Measurements from ENCODE around the gene CEP170B. TPM values are rescaled to one million over a fixed set of nuclear protein-coding genes. Genes with fewer than 3 reads are reported as not detected.

CEP170B gene
- total and polyA plus RNA-seq, 2 of the 8 experiments (the other 6 are each of a cell fraction or from before 2014, with no cell fraction given): 9.1 to 33.8 TPM

GRCh38 chr14:104830781-104831180 lies 34.3 kb upstream of the CEP170B start:
- H4K8ac ChIP-seq (ENCODE audit: extremely low read depth, insufficient read depth, low read length): no peak overlapping the region; the same call in 1 of the 2 replicates
- H3K9me3 ChIP-seq (ENCODE audit: insufficient read depth in 2 of 2, low read depth in 1 of 2, low read length in 1 of 2): no peaks in the 10 kb centered on the region
- peaks cover 0 to 7% (median 5%) of the 10 kb centered on the region in 4 experiments; a peak in 4 of 7 replicates for H3K4me1 ChIP-seq (replicated peaks in 1 of 4; ENCODE audit: control insufficient read depth in 3 of 4, insufficient read depth in 4 of 4, low read length in 3 of 4)
- no peak overlapping the region for H3K14ac ChIP-seq (ENCODE audit: insufficient read length)
- no peak overlapping the region for H3K23ac ChIP-seq (ENCODE audit: insufficient read length)
- POLR2A ChIA-PET (ENCODE audit: partially characterized antibody): interaction anchor here (0.8 kb wide), 1 partner anchor 13 kb away, joined by 3 read pairs; no protein-coding TSS in a partner anchor
- no peak for FAIRE-seq
- no peak for TF ChIP-seq ATF2 (IDR thresholded peaks at IDR 0.05; ENCODE audit: low read length)
- TF ChIP-seq GTF2F1 (IDR thresholded peaks at IDR 0.05; ENCODE audit: borderline replicate concordance, low read depth, low read length): no peak
- TF ChIP-seq BACH1 (IDR thresholded peaks at IDR 0.05; ENCODE audit: low read length): no peak
- TF ChIP-seq CEBPB (IDR thresholded peaks at IDR 0.05; ENCODE audit: low read depth, low read length): no peak
- no peak for TF ChIP-seq FOSL1 (IDR thresholded peaks at IDR 0.05; ENCODE audit: insufficient read depth, low read depth, low read length)
- no peak overlapping the region for H3K27ac ChIP-seq (ENCODE audit: low read depth, low read length)
- CTCF ChIA-PET (ENCODE audit: partially characterized antibody): interaction anchor here (0.9 to 1.2 kb wide), 4 partner anchors 14 to 60 kb away, joined by 3 to 8 read pairs (median 5); no protein-coding TSS in a partner anchor
- H3K56ac ChIP-seq (replicated peaks; ENCODE audit: insufficient read length, low read depth, low read length): no peak overlapping the region
- peak overlapping the region; percentile 83; the same call in 1 of the 2 replicates for H2AK5ac ChIP-seq (ENCODE audit: low read depth, low read length)
- 87% methylated on average over 9 of the region's 9 CpGs; no CpG with 5 or more reads in 1 of the 2 experiments for WGBS, 2 experiments (ENCODE audit: extremely low coverage in 1 of 2, insufficient coverage in 1 of 2, insufficient read length in 1 of 2, insufficient replicate concordance in 2 of 2, low coverage in 1 of 2, low lambda C conversion rate in 2 of 2, missing lambda C conversion rate in 1 of 2)
- H3K27me3 ChIP-seq (replicated peaks in 1 of 4; ENCODE audit: control insufficient read depth in 3 of 4, extremely low read depth in 1 of 4, insufficient read depth in 3 of 4, low read length in 3 of 4): peaks cover 0 to 9% (median 6%) of the 10 kb centered on the region in 4 experiments; a peak in 4 of 7 replicates
- no peak overlapping the region for H2BK12ac ChIP-seq (ENCODE audit: low read depth, low read length)
- no peak overlapping the region for H3K4me2 ChIP-seq (ENCODE audit: insufficient read depth in 1 of 2, low read depth in 2 of 2, low read length in 2 of 2)
- no peak overlapping the region; the same call in 1 of the 2 replicates for H2BK20ac ChIP-seq (ENCODE audit: low read length)
- no peak overlapping the region for H2BK5ac ChIP-seq (ENCODE audit: low read depth, low read length)
- no peak overlapping the region for H2BK15ac ChIP-seq (ENCODE audit: low read length)
- H4K20me1 ChIP-seq (replicated peaks in 1 of 2; ENCODE audit: control insufficient read depth in 1 of 2, insufficient read depth in 2 of 2, low read length in 2 of 2): no peaks in the 10 kb centered on the region
- no peak overlapping the region for H2AFZ ChIP-seq (ENCODE audit: low read length)
- no peak overlapping the region for H3K4ac ChIP-seq (replicated peaks; ENCODE audit: insufficient read length, low read depth, low read length)
- DNase-seq (ENCODE audit: low read depth in 1 of 2, low spot score in 2 of 2): no peak
- no peaks in the 10 kb centered on the region for H3K36me3 ChIP-seq (ENCODE audit: control insufficient read depth in 2 of 4, insufficient read depth in 4 of 4, low read length in 3 of 4)
- no peak overlapping the region for H3K9ac ChIP-seq (replicated peaks in 1 of 4; ENCODE audit: extremely low read depth in 1 of 4, low read depth in 3 of 4, low read length in 3 of 4)
- no peak overlapping the region for H3K18ac ChIP-seq (ENCODE audit: extremely low read depth, low read length)
- no peak overlapping the region for H2BK120ac ChIP-seq (replicated peaks; ENCODE audit: low read depth, low read length)
- H3K79me1 ChIP-seq (ENCODE audit: low read depth, low read length): no peaks in the 10 kb centered on the region
- H3K79me2 ChIP-seq (ENCODE audit: control insufficient read depth in 1 of 2, insufficient read depth in 2 of 2, low read length in 2 of 2): no peaks in the 10 kb centered on the region
- H4K91ac ChIP-seq (replicated peaks; ENCODE audit: insufficient read length, low read length): peak overlapping the region; percentile 7
- H3K4me3 ChIP-seq (ENCODE audit: extremely low read depth in 1 of 4, insufficient read depth in 2 of 4, low read depth in 3 of 4, low read length in 4 of 4): no peak overlapping the region
- no peak overlapping the region for H4K5ac ChIP-seq (ENCODE audit: insufficient read length, low read depth, low read length)
- peaks cover 10% of the 10 kb centered on the region; the same call in 1 of the 2 replicates for H3K23me2 ChIP-seq (ENCODE audit: low read depth, low read length)

All from H1 (cell line).